H7 (cell line): ENCODE results near the gene RCCD1. TPM values are rescaled to one million over a fixed set of nuclear protein-coding genes. Genes with fewer than 3 reads are reported as not detected.

Experiments used
- DNase-seq: peaks from one replicate; pipeline ENCODE4 v3.0.0; 2012
- H3K27me3 ChIP-seq: 2 replicates; pipeline ENCODE4 v1.6.0; 2011; ENCODE audit warnings: mild to moderate bottlenecking, low read length; ENCODE audit not compliant: control insufficient read depth, insufficient read depth
- H3K36me3 ChIP-seq: replicated peaks from 2 replicates; pipeline ENCODE4 v1.5.1; 2011; ENCODE audit warnings: low read length; ENCODE audit not compliant: control insufficient read depth, insufficient read depth
- H3K4me3 ChIP-seq: 2 replicates; pipeline ENCODE4 v1.5.1; 2011; ENCODE audit warnings: low read depth, mild to moderate bottlenecking, control low read depth, low read length, moderate library complexity; ENCODE audit not compliant: insufficient read depth
- total RNA-seq: library from RNA; depleted of rRNA; stranded (reverse); fragments of >200 nt; shearing (Covaris generic); gene quantifications from 2 replicates; pipeline ENCODE4 v1.2.3, GENCODE V29; 2014; rRNA removed

Gene RCCD1
- total RNA-seq, 1 experiment from 2014 or later, result 28.3 TPM

GRCh38 chr15:90987561-90988141, 33.0 kb downstream of the RCCD1 start:
- H3K36me3 ChIP-seq, result peaks cover 11% of the 10 kb centered on the region
- H3K4me3 ChIP-seq, result no peak overlapping the region
- no peak for DNase-seq
- H3K27me3 ChIP-seq, result no peaks in the 10 kb centered on the region

DNA sequence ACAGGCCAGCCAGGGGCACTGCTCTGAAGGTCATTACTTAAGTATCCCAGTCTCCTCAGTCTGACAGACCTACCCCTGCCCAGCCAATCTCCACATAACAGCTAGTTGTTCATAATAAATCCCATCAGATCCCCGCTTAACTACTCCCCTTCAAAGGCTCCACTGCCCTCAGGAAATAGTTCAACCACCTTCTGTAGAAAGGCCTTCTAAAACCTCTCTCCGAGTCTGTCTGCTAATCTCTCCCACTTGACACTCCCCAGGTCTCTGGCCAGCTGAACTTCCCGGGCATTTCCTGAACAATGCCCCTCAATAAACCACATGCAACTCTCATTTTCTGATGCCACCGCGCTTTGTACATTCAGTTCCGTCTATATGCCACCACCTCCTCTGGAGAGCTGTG, 33.6 kb downstream of the RCCD1 start:
- no peaks in the 10 kb centered on the region for H3K27me3 ChIP-seq
- H3K4me3 ChIP-seq, result no peak overlapping the region
- no peak for DNase-seq
- peaks cover 7% of the 10 kb centered on the region for H3K36me3 ChIP-seq

- peaks cover 2% of the 10 kb centered on the region; the same call in 1 of the 2 replicates for H3K36me3 ChIP-seq
Measured at GRCh38 chr15:90989040-90989768, 34.5 kb downstream of the RCCD1 start.

GRCh38 chr15:90990446-90990845, 35.8 kb downstream of the RCCD1 start:
- Histone ChIP-seq H3K27me3 (no peaks in the 10 kb centered on the region), H3K4me3 (no peak overlapping the region), H3K36me3 (no peaks in the 10 kb centered on the region)
- DNase-seq, result no peak

More at GRCh38 chr15:90989040-90989768, 34.5 kb downstream of the RCCD1 start:
- no peak overlapping the region for H3K4me3 ChIP-seq
- DNase-seq, result no peak
- no peaks in the 10 kb centered on the region for H3K27me3 ChIP-seq

DNA sequence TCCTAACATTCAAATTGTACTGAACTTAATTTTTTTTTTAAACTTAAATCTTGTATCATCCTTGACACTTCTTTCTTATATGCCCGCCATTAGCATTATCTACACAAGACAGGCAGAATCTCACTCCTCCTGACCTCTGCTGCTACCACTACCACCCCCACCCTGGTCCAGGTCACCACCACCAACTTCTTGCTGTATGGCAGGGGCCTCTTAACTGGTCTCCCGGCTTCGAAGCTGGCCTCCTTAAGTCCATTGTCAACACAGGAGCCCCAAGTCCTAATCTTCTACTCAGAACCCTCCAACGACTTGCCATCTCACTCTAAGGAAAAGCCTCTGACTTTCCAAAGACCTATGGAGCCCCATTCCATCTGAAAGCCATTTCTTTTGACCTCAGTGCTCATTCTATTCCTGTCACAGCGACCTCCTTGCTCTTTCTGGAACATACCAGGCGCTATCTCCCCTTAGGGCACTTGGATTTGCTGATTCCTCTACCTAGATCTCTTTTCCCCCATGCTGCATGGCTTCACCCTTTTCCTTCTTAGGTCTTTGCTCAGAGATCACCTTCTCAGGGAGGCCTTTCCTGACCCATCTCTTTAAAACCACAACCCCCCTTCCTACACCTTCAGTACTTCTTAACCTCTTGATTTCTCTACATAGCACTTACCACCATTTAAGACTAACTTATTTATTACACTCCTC, 37.1 kb downstream of the RCCD1 start:
- no peaks in the 10 kb centered on the region for H3K36me3 ChIP-seq
- no peaks in the 10 kb centered on the region for H3K27me3 ChIP-seq
- no peak for DNase-seq
- no peak overlapping the region for H3K4me3 ChIP-seq

DNA sequence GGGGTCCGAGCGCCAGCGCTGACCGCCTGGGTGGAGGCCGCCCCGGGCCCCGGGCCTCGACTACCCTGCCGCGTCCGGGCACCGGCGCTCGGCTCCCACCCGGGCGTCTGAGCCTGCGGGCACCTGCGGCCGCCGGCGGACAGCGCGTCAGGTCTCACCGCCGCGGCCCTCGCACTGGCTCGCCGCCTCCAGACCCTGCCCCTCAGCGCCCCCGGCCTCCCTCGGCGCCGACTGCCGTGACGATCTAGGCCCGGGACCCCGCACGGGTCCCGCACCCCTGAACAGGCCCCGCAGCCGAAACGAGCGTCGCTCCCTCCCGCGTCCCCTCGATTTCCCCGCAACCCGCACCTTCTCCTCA, 39.4 kb downstream of the RCCD1 start:
- H3K27me3 ChIP-seq, result no peaks in the 10 kb centered on the region
- peak overlapping the region; percentile 99 for H3K4me3 ChIP-seq
- DNase-seq, result peak; percentile 80
- peaks cover 13% of the 10 kb centered on the region for H3K36me3 ChIP-seq

DNA sequence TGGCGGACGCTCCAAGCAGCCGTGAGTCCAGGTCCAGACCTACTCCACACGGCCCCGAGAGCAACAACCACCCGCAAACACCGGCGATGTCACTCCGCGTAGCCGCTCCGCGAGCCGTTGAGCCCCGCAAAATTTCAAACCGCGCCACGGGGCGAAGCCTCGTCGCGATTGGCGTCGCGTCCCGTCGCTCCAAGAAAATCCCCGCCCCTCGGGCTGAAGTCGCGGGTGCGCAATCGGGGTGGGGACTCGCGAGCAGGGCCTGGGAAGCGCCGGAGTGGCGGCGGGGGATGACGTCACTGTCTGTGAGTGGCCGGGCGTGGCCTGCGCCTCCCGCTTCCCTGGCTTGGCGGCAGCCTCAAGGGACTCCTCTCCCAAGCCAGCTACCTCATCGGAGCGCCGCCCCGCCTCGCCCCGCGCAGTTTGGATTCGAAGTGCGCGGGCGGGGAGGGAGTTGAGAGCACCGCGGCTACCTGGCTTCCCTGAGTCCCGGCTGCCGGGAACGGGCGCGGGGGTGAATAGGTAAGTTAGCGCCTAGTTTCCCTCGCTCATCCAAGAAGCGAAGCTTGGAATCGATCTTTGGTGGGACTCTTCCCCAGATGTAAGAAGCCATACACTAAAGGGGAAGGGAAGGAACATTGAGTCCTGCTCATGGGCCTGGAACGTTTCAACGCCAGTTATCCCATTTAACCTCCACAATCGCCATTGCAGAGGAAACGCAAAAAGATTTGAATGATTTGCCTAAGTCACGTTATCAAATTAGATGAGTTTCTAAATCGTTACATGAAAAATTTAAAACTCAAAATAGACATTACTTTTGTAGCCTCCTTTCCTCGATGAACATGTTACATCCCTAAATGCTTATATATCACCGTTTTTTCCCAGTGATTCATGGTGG, 40.0 kb downstream of the RCCD1 start, which contains the start of gene PRC1:
Gene PRC1, minus strand, starts transcription at position 119 of the 895 bp plus-strand sequence. Its CDS starts 118 bp downstream, at position 1.
- DNase-seq, result peak; percentile 99
- no peaks in the 10 kb centered on the region for H3K27me3 ChIP-seq
- H3K4me3 ChIP-seq, result peak within 1 kb of the TSS; percentile 99
- H3K36me3 ChIP-seq, result peaks cover 16% of the 10 kb centered on the region

GRCh38 chr15:90998737-90999136, 44.1 kb downstream of the RCCD1 start:
- peaks cover 25% of the 10 kb centered on the region for H3K36me3 ChIP-seq
- no peak for DNase-seq
- no peak overlapping the region for H3K4me3 ChIP-seq
- no peaks in the 10 kb centered on the region for H3K27me3 ChIP-seq

GRCh38 chr15:91001209-91001608, 46.5 kb downstream of the RCCD1 start:
- Histone ChIP-seq H3K36me3 (peaks cover 27% of the 10 kb centered on the region), H3K27me3 (no peaks in the 10 kb centered on the region), H3K4me3 (no peak overlapping the region)
- no peak for DNase-seq

- no peak overlapping the region for H3K4me3 ChIP-seq
- DNase-seq, result no peak
- peaks cover 19% of the 10 kb centered on the region for H3K36me3 ChIP-seq
- H3K27me3 ChIP-seq, result no peaks in the 10 kb centered on the region
Measured at GRCh38 chr15:91007266-91007665, 52.6 kb downstream of the RCCD1 start.

Other genes starting within 250 kb of the RCCD1 start
- 29.7 and 36.4 TPM in 2 replicates for gene BLM, start 237.5 kb upstream of the RCCD1 start, total RNA-seq
- gene FURIN, start 86.3 kb upstream of the RCCD1 start, total RNA-seq, result 56.5 and 68.9 TPM in 2 replicates
- gene FES, start 70.4 kb upstream of the RCCD1 start, total RNA-seq, result 11.2 and 13.6 TPM in 2 replicates
- gene MAN2A2, start 51.6 kb upstream of the RCCD1 start, total RNA-seq, result 7.4 and 11.6 TPM in 2 replicates
- gene HDDC3, start 22.3 kb upstream of the RCCD1 start, total RNA-seq, result 16.2 and 19.4 TPM in 2 replicates
- 85.9 and 87.2 TPM in 2 replicates for gene UNC45A, start 19.6 kb upstream of the RCCD1 start, total RNA-seq
- gene PRC1, start 39.7 kb downstream of the RCCD1 start, total RNA-seq, result 143 and 195 TPM in 2 replicates
- gene VPS33B, start 67.7 kb downstream of the RCCD1 start, total RNA-seq, result 13.7 and 16.6 TPM in 2 replicates
- gene SV2B, start 145.4 kb downstream of the RCCD1 start, total RNA-seq, result under 0.01 and 0.03 TPM in 2 replicates